SKM-1 treated with dmso at 0.1 percent for 144 hours (cell line): ENCODE measurements around the gene PIP5K1B.
A peak's percentile ranks its signal among the peaks of the same experiment; 100 is the strongest.

ENCODE experiments used
- DNase-seq: peaks from one replicate; lab custom pipeline; 2025; ENCODE audit not compliant: unreplicated experiment; lab: John Stamatoyannopoulos, UW

The PIP5K1B gene

DNA sequence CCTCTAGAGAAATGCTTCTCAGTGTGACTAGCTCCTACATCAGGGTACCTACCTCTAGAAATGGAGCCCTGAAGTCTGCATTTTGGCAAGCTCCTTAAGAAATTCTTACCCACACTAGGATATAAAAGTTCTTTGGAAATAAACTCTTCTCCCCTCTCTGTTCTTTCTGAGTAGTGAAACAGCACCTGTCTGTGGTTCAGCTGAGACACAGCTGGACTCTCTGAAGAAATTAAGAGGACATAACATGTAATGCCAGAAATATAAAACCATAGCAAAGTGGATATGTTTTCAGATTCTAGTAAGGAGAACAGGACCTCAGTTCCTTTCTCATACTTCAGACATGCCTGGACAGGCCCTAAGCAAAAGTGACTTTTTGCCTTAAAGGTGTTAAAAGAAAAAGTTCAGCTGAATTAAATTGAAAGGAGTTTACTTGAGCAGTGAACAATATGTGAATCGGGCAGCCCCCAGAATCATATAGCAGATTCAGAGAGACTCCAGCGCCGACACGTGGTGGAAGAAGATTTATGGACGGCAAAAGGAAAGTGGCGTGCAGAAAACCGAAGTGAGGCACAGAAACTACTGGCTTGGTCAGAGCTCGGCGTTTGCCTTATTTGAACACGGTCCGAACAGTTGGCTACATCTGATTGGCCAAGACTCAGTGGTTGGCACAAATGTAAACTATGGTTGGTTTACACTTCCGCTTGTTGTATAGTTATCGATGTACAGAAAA lies 244.4 kb downstream of the PIP5K1B start:
- no peak for DNase-seq

GRCh38 chr9:68950188-68950587 lies 245.1 kb downstream of the PIP5K1B start:
- DNase-seq, result no peak

GRCh38 chr9:68950689-68951088 lies 245.6 kb downstream of the PIP5K1B start:
- no peak for DNase-seq

- peak; percentile 66 for DNase-seq
Measured at GRCh38 chr9:68951879-68952659, 247.0 kb downstream of the PIP5K1B start.

DNA sequence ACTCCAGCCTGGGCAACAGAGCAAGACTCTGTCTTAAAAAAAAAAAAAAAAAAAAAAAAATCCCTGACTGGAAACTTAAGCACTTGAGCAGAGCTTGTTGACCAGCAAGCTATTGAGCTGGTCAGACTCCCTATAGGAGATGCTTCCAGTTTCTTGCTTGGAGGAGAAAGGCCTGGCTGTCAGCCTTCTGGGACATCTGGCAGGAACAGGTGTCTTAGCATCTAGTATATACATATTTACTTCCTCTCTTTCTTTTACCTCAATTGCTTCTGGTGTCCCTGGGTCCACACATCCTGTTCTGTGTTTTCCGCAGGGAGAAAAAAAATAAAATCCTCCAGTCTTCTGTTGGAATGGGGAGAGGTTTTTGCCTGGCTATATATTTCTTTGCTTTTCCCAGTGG lies 248.7 kb downstream of the PIP5K1B start:
- DNase-seq, result no peak

GRCh38 chr9:68955330-68955729 lies 250.3 kb downstream of the PIP5K1B start:
- no peak for DNase-seq

GRCh38 chr9:68957479-68957878 lies 252.4 kb downstream of the PIP5K1B start:
- no peak for DNase-seq

GRCh38 chr9:68961587-68961986 lies 256.5 kb downstream of the PIP5K1B start:
- DNase-seq, result no peak

DNA sequence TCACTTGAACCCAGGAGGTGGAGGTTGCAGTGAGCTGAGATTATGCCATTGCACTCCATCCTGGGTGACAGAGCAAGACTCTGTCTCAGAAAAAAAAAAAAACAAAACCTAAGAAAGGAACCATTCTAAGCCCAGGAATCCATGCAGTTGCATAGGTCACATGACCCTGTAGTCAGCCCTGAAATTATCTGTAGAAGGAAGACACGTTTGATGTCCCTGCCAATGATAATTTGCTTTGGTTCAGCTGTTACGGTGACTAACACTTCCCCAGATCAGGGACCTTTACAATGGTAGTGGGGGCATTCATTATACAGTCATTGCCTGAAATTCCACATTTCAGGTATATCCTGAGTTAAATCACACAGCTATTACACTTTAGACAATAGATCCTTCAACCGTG lies 258.4 kb downstream of the PIP5K1B start:
- DNase-seq, result no peak

DNA sequence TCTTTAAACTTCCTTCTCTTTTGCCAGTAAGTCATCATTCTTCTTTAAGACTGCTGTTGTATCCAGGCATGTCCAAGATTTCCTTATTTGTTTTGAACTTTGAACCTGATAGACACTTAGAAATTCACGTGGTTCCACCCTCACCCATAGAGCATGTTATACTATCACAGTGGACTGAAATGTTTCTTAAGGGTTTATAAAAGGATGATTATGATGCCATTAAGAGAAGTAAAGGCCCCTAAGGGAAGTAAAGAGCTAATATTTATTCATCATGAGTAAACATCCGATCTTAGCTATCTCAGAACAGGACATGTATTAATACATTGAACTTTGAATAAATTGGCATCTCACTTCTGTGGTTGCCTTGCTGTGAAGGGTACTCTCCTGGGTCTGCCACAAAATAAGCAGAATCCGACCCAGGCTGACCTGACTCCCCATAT lies 259.1 kb downstream of the PIP5K1B start:
- DNase-seq, result no peak

DNA sequence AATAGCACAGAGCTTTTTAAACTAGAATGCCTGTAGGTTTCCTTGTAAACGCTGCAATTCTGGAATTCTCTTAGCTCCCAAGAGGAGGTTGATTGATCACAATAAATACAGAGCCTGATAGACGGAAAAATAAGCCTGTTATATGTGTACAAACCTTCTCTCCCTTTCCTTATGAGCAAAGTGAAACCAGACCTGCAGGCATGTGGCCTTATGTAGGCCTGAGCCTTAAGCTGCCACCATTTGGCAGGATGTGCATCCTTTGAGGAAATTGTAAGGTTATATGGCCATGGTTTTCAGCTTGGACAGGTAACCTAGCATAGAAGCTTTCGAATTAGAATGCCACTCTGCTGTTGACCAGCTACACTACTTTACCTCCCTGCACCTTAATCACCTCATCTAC lies 259.7 kb downstream of the PIP5K1B start:
- DNase-seq, result no peak

DNA sequence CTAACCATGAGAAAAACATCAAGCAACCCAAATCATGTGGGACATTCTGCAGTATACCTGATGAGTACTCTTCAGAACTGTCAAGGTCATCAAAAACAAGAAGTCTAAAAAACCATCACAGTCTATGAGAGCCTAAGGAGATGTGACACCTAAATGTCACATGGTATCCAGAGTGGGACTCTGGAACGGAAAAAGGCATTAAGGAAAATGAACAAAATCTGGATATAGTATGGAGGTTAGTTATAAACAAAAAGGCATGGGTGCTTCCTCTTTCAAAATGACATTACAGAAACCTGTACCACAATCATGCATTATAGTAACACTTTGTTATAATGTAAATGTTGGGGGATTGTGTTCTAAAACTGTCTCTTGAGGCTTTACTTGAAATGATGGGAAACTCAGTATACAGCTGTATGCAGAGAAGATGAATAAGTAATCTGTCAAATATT lies 261.5 kb downstream of the PIP5K1B start:
- no peak for DNase-seq

DNA sequence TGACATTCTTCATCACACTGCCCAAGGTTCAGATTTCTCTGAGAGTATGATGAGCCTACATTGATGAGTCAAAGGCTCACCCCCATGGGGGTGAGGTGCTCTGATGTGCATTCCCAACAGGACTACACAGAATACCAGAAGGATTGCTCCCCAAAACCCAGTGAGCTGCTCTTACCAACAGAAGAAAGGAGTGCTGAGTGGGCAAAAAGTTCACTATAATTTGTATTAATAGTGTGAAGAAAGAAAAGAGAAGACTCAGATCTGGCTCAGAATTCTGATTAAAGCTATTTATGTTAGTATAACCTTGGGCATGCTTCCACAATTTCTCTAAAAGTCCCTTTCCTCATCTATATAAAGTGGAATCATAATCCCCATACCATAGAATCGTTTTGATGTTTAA lies 262.8 kb downstream of the PIP5K1B start:
- no peak for DNase-seq

- DNase-seq, result no peak
Measured at GRCh38 chr9:68969538-68969937, 264.5 kb downstream of the PIP5K1B start.

DNA sequence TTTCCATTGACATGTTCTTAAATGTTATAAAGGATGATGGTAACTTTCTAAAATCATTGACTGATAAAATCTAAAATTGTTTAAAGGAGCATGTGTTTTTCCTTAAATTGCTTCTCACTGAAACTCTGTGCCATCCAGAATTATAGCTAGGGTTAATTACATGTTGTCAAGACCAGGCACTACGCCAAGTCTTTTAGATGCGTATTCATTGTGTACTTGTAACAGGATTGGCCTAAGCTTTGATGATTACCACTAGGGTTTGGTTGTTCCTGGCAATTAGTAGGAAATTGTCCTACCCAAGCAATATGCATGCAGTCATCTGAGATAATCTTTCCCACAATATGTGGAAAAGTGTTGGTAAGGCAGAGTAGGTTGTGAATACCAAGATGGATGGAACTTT lies 265.1 kb downstream of the PIP5K1B start:
- DNase-seq, result no peak

- DNase-seq, result no peak
Measured at GRCh38 chr9:68973619-68974018, 268.6 kb downstream of the PIP5K1B start.

DNA sequence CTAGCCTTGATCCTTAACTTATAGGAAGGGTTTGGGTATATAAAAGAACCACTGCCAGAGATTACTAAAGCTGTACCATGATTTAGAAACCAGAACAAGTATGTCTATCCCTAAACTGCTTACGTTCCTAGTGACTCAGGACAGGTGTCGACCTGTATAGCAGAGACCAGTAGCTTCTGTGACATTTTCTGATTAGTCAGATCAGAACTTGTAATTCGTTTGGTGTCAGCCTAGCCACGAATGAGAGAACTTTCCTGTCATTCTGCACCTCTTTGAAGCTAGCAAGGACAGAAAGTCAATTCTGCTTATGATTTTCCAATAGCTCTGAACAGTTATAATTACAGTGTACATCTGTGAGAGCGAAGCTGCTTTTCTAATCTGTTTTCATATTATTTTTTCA lies 269.4 kb downstream of the PIP5K1B start:
- DNase-seq, result no peak

DNA sequence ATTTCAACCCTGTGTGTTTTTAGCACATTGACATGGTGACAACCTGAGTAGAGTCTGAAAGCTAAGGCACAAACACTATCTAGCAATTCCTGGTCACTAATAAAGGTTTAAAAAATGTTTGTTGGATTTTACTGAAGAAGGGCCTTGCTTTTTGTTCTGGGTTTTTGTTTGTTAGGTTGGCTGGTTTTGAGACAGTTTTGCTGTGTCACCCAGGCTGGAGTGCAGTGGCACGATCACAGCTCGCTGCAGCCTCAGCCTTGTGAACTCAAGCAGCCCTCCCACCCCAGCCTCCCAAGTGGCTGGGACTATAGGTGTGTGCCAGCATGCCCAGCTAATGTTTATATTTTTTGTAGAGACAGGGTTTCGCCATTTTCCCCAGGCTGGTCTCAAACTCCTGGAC lies 269.9 kb downstream of the PIP5K1B start:
- no peak for DNase-seq

DNA sequence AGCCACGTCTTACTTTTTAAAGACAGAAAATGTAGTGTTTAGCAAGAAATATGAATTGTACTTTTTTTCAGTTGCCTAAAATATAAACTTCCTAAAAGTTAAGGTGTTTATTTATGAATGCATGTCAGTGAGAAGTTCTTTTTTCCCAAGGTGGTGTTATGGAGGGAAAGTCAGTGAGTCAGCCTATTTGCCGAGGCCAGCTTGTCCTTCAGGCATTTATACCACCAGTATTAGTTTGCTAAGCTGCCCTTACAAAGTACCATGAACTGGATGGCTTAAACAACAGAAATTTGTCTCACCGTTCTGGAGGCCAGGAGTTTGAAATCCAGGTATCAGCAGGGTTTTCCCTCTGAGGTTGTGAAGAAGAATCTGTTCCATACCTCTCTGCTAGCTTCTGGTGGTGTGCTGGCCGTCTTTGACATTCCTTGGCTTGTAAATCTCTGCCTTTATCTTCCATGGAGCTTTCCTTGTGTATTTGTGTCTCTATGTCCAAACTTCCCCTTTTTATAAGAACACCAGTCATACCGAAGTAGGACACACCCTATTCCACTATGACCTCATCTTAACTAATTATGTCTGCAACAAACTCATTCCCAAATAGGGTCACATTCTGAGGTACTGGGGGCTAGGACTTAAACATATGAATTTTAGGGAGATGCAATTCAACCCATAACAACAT lies 270.5 kb downstream of the PIP5K1B start:
- DNase-seq, result peak; percentile 20

DNA sequence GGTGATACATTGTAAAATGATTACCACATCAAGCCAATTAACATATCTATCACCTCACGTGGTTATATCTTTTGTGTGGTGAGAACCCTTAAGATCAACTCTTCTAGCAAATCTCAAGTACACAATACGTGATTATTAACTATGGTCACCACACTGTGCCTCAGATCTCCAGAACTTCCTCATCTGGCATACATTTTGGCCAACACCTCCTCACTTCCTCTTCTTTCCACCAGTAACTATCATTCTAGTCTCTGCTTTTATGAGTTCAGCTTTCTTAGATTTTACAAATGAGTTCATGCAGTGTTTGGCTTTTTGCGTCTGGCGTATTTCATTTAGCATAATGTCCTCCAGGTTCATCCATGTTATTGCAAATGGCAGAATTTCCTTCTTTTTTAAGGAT lies 273.0 kb downstream of the PIP5K1B start:
- DNase-seq, result peak; percentile 54

DNA sequence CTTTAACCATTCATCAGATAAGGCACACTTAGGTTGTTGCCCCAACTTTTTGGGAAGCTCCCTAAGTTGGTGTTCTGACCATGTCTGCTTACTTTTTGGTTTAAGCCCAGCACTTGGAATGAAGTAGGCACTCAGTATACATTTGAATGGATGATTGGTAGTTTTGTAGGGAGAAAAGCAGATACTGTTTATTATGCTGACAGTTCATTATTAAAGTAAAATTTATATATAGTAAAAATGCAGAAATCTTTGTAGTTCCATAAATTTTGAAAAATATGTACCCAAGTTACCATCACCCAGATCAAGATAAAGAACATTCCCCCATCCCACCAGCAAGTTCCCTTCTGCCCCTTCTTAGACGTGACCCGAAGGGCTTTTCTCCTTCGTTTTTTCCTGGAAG lies 273.5 kb downstream of the PIP5K1B start:
- DNase-seq, result no peak
